HG03175 (cell line): ENCODE results near the gene GAB2.
"Not testable (repeated sequence)": the region's sequence is repeated elsewhere in the genome, so short reads cannot be mapped to it uniquely, and the experiment has no call there.

ENCODE experiments used
- ATAC-seq: cut with Tn5 transposase; IDR thresholded peaks from one replicate; pipeline ENCODE4 v1.9.1; 2021; ENCODE audit warnings: mild to moderate bottlenecking, moderate library complexity; ENCODE audit not compliant: unreplicated experiment

The GAB2 gene

DNA sequence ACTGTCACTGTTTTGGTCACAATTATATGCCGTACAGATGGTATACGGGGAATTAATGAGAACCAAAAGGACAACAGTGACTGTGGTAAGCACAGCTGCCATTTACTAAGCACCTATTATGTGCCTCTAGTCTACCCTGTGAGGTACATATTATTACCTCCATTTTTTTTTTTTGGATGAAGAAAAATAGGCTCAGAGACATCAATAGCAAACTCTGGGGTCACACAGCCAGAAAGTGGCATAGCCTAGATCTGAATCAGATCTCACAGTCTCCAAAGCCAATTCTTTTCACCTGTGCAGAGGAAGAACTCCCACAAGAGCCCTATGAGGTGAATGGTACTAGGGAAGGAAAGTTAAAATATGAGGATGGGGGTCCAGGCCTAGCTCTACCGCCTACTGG, 160.0 kb downstream of the GAB2 start:
- no peak for ATAC-seq

DNA sequence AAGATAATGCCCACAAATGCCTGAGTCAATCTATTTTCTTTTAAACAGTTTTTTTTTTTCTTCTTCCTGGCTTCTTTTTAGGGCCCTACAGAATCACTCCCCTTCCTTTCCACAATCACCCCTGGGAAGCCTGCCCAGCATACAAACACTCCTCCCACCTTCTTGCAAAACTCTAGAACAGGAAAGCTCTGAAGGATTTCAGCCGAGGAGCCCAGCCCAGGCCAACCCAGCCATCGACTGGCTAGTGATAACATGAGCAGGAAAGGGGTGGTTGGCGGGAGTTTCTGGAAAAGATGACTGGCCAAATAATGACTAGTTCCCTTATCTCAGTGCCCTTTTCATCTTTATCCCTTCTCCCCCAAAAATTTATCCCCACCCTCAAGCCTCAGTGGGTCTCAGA, 160.7 kb downstream of the GAB2 start:
- ATAC-seq = no peak

DNA sequence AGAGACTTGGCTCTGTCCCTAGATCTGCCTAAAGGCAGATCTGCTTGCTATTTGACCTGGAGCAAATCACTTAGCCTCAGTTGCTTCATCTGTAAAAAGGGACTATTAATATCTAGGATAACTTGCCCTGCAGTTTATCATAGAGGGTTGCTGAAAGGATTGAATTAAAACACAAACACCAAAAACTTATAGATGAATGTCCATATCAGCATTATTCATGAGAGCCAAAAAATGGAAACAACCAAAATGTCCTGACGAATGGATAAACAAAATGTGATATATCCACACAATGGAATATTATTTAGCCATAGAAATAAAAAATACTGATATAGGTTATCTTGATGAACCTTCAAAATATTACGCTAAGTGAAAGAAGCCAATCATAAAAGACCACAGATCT, 161.7 kb downstream of the GAB2 start:
- ATAC-seq = no peak

DNA sequence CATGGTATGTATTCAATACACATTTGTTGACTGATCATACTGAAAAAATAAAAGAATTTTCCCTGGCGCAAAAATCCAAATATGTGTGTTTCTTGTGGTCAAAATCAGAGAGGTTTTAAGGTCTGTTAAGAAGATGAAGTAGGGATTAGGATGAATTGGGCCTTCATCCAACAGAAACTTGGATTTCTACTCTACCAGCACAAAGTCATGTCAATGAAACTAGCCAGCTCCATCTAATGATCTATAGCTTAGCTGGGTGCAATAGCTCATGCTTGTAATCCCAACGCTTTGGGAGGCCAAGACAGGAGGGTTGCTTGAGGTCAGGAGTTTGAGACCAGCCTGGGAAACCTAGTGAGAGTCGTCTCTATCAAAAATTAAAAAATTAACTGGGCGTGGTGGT, 163.4 kb downstream of the GAB2 start:
- no peak for ATAC-seq

DNA sequence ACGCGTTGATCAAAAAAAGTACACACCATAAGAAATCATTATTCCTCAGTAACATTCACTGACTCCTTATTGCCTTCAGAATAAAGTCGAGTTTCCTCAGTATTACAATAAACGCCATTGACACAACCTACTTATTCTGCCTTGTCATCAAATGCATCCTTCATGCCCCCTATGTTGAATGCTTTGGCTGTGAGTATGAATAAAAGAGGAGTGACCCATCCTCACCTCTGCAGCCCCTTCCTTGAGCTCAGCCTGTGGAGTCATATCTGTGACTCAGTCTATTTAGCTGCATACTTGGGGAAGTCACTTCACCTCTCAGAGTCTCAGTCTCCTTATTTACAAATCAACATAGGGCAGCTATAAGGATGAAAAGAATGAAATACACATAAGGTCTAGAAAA, 163.8 kb downstream of the GAB2 start:
- ATAC-seq = no peak

DNA sequence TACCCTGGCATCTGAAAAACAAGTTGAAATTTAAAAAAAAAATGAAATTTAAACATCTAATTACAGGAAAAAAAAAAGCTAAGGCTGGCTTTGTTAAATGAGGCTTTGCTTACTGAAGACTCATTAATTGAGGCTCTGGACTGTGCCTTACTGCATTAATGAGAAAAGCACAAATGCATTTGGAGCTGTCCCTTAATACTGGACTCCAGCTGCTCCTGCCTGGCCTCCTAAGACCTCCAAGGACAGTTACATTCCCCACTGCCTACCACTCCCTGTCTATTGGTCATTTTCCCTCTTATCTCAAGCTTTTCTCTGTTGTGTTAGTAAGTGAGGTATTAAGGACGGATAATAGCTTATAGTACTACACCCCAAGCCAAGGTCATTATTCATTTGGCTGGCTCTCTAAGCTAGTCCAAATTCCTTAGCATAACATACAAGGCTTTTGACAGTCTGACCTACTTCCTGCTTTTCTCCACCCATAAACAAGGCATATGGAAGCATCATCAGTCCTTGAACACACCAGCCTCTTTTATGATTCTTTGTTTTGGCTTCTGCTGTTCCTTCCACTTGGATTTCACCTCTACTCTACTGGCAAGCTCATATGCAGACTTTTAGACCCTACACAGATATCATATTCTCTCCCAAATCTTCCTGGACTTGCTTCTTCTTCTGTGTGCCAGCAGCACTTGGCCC, 166.4 kb downstream of the GAB2 start:
- ATAC-seq = no peak

DNA sequence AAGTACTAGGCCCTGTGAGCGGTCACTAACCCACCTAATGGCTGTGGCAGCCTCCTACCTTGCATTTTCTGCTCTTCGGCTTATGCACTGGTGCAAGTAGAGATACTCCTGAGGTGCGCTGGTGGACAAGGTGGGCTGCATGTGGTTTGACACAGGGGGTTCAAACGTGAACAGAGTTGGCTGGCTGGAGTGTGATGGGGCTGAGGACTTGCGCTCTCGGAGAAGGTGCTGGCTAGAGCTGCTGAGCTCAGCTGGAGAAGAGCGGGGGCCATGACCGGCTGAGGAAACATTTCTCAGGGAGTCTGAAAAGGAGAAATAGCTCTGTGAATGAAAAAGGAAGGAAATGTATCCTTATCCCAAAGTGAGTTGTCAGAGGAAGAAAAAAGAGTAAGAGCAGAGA, 167.5 kb downstream of the GAB2 start:
- no peak for ATAC-seq

DNA sequence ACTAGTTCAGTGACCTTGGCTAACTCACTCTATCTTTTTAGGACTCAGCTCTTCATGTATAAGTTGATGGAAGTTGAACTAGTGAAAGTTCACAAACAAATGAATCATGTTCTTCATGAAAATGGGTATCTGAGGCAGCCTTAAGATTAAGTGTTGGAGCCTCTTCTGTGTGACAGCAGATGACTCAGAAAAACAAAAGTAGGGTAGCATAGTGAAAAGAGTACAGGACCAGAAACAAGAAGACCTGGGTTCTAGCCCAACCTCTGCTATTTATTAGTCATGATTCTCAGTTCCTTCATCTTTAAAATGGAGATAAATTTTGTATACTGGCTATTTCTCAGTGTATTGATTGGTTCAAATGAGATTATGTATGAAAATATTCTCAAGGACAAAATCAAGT, 168.7 kb downstream of the GAB2 start:
- no peak for ATAC-seq

DNA sequence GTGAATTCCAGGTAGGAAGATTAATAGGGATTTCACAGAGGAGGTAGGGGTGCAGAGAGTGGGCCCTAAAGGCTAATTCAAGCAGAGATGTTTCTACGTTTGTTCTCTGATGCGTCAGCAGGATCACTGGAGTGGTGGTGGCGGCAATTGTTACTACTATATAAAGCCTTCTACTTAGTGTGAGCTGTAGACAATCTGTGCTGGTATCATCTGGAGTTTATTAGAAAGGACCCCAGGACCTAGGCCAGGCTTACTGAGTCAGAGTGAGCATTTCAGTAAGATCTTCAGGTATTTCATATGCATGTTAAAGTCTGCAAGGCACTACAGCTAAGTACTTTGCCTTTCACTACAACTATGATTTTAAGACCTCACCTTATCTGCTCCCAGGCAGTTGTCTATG, 169.4 kb downstream of the GAB2 start:
- ATAC-seq = no peak

DNA sequence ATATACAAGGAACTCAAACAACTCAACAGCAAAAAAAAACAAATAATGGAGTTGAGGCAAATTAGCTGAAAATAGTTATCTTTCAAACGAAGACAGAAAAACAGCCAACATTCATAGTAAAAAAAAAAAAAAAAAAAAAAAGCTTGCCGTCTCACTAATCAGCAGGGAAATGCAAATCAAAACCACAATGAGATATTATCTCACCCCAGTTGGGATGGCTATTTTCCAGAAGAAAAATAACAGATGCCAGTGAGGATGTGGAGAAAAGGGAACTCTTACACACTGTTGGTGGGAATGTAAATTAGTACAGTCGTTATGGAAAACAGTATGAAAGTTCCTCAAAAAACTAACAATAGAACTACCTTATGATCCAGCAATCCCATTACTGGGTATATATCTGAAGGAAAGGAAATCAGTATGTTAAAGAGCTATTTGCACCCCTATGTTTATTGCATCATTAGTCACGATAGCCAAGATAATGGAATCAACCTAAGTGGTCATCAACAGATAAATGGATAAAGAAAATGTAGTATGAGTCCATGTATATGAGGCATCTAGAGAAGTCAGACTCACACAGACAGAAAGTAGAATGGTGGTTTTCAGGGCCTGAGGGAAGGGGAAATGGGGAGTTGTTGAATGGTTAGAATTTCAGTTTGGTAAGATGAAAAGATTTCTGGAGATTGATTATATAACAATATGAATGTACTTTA, 172.9 kb downstream of the GAB2 start:
- ATAC-seq = no peak

DNA sequence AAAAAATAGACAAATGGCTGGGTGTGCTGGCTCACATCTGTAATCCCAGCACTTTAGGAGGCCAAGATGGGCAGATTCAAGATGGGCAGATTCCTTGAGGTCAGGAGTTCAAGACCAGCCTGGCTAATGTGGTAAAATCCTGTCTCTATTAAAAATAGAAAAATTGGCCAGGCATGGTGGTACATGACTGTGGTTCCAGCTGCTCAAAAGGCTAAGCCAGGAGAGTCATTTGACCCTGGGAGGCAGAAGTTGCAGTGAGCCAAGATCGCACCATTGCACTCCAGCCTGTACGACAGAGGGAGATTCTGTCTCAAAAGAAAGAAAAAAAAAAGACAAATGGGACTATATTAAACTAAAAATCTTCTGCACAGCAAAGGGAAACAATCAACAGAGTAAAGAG, 173.5 kb downstream of the GAB2 start:
- ATAC-seq = no peak

DNA sequence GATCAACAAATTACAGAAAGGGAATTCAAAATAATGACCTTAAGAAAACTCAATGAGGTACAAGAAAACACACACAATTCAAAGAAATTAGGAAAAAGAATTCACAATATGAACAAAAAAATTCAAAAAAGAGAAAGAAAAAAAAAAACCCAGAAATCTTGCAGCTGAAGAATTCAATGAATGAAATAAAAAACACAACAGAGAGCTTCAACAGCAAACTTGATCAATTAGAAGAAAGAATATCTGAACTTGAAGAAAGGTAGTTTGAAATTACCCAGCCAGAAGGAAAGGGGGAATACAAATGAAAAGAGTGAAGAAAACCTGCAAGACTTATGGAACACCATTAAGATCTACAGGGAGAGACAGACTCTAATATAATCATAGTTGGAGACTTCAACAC, 176.1 kb downstream of the GAB2 start:
- no peak for ATAC-seq

DNA sequence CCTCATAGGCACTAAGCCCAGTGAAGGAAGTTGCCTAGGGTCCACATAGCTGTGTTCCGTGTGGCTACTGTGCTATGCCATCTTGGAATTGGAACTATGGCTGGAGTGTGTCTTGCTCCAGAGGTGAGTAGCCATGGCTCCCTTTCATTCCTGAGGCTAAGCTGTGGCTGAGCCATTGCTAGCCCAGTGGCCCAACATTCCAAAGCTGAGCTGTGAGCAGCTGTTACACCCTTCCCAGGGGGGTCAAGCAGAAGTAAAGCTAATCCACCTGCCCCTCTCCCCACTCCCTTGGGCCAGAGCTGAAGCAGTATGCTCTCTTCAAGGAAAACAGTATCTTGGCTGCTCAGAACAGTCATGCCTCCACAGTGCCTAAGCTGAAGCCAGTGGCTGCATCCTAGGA, 177.8 kb downstream of the GAB2 start:
- ATAC-seq = no peak

DNA sequence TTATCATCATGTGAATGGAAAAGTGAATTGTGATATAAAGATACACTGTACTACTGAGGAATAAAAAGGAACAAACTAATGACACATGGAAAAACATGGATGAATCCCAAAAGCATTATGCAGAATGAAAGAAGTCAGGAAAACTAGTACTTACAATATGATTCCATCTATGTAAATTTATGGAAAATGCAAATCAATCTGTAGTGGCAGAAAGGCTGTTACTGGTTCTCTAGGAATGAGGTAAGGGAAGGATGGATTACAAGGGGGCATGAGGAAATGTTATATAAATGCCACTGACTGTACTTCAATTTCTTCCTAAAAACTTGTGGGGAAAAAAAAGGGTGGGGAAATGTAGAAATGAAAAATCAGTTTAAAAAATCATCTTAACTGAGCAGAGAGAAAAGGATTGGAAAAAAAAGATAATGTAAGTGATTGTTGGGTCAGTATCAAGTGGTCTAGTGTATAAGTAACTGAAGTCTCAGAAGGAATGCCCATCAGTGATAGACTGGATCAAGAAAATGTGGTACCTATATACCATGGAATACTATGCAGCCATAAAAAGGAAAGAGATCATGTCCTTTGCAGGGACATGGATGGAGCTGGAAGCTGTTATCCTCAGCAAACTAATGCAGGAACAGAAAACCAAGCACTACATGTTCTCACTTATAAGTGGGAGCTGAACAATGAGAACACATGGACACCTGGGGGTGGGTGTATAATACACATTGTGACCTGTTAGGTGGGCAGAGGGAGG, 180.2 kb downstream of the GAB2 start:
- no peak for ATAC-seq

DNA sequence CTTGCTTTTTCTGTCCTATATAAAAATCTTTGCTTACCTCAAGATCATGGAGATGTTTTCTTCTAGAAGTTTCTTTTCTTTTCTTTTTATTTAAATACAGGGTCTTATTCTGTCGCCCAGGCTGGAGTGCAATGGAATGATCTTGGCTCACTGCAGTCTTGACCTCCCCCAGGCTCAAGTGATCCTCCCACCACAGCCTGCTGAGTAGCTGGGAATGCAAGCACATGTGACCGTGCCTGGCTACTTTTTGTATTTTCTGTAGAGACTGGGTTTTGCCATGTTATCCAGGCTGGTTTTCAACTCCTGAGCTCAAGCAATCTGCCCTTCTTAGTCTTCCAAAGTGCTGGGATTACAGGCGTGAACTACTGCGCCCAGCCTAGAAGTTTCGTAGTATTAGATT, 183.6 kb downstream of the GAB2 start:
- no peak for ATAC-seq

DNA sequence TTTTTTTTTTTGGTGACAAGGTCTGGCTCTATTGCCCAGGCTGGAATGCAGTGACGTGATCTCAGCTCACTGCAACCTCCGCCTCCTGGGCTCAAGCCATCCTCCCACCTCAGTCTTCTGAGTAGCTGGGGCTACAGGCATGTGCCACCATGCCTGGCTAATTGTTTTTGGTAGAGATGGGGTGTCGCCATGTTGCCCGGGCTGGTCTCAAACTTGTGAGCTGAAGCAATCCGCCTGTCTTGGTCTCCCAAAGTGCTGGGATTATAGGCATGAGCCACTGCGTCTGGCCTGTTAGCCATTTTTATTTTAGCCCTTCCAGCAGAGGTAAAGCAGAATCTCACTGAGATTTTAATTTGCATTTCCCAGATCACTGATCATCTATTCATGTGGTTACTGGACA, 184.6 kb downstream of the GAB2 start:
- not testable (repeated sequence) for ATAC-seq

DNA sequence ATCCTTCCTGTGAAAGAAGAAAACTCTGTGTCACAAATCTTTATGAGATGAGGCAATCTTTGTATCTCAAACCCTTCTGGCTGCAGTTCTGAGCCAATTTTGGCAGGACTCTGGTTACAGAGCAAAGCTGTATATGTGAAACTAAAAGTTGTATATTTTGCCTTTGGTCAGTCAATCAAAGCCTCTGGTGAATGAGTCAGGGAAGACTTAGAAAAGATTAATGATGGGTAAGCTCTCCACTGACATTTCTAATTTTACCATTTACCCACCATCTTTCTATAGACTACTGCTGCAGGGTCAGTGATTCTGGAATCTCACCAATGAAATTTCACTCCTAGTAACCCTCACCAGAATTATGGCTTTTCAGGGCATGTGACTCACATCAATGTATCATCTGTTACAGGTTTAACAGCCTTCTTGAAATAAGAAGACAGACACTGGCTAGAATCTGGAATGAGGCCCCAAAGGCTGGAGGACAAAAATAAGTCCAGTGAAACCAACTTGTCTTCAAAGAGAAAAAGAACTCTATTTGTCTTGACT, 185.6 kb downstream of the GAB2 start:
- no peak for ATAC-seq

DNA sequence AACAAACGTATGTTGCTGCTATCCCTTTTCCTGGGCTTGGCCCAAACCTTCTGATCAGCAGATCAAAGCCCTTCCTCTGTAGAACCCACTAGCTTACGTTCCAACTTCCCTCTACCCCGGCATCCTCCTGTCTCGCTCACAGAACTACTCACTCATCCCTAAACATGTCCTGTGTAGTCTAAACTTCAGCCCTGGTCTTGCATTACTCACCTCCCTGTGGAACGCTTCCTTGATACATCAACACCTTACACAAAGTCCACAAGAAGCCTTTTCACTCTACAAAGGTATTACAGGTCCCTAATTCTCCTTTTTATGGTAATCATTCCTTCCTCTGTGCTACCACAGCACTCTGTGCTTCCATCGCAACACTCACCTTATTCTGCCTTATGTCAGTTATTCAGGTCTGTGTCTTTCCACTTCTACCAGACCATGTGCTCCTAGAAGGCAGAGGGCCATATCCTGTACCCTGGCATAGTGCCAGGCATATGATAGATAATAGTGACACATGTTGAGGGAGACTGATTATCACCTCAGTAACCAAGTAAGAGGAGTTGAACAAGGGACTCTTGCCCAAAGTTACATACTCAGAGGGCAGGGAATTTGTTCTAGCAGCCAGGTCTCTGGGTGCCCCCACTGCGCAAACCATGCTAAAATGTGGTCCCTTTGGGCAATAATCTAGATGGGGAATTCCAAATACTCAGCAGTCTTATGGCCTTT, 187.3 kb downstream of the GAB2 start:
- no peak for ATAC-seq

DNA sequence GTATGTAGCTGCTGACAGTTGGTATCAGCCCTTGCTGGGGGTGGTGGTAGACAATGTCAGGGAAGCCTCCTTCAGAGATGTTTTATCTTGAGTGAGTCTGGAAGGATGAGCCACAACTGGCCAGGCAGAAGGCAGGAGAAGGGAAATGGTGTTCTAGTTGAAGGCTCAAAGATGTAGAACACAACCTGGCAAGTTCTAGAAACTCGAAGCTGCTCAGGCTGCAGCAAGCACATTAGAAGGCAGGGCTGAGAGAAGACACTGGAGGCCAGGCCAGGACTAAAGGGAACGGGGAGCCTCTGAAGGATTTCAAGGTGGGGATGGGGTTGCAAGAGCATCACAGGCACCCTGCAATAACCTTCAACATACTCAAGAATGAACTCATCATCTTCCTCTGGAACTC, 188.5 kb downstream of the GAB2 start:
- no peak for ATAC-seq

DNA sequence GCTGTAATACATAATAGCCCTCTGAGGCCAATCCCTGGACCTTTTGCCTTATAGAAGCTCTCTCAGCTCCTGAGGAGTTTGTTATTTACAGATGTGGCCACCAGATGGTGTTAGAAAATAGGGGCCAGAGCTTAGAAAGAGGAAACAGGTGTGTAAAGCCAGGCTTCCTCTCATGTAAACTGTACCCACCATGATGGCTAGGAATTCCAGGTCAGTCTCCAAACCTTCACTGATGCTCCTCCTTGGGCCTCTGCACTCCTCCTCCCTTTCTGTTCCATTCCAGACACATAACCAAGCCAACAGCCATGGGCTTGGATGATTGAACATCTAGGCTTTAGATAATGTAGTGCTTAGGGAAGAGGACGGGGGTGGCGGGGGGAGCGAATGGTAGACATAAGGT, 189.2 kb downstream of the GAB2 start:
- ATAC-seq = peak; percentile 62

DNA sequence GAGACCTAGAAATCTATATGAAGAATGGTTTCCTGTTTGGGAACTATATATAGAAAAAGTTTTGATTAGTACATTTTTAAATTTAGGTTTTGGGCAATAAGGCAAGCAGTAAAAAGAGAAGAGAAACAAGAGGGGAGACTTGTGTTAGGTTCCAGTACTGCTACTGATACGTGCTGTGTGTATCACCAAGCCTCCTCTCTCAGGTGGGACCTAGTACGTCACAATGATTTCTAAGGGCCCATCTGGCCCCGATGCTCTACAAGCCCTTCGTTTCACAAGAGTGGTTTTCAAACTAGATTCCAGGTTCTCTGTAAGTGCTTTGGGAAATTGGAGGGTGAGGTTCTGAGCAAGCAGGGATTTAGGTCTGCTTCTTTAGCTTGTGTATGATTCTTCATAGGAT, 189.7 kb downstream of the GAB2 start:
- ATAC-seq = no peak
